ENCODE measurements around the gene ABLIM1.

ABLIM1 gene

GRCh38 chr10:114393886-114394285, 264.2 kb downstream of the ABLIM1 start:
- H3K4me1 ChIP-seq (ENCODE audit: control insufficient read depth, insufficient read depth, low read length): no peaks in the 10 kb centered on the region
- no peak overlapping the region for H3K27ac ChIP-seq (ENCODE audit: extremely low read depth, low read depth, low read length)
- ChIA-PET POLR2A (no interaction called here), CTCF (no interaction called here)
- H3K36me3 ChIP-seq (ENCODE audit: control insufficient read depth in 2 of 2, insufficient read depth in 1 of 2, low read length in 2 of 2): no peaks in the 10 kb centered on the region
- no peaks in the 10 kb centered on the region for H3K9me3 ChIP-seq (ENCODE audit: control insufficient read depth, insufficient read depth, low read depth, low read length)
- TF ChIP-seq ZIC2 (tag by site-specific recombination; IDR thresholded peaks at IDR 0.05): no peak
- TF ChIP-seq KLF8 (tag by site-specific recombination; IDR thresholded peaks at IDR 0.05): no peak
- TF ChIP-seq, protein P1, sequence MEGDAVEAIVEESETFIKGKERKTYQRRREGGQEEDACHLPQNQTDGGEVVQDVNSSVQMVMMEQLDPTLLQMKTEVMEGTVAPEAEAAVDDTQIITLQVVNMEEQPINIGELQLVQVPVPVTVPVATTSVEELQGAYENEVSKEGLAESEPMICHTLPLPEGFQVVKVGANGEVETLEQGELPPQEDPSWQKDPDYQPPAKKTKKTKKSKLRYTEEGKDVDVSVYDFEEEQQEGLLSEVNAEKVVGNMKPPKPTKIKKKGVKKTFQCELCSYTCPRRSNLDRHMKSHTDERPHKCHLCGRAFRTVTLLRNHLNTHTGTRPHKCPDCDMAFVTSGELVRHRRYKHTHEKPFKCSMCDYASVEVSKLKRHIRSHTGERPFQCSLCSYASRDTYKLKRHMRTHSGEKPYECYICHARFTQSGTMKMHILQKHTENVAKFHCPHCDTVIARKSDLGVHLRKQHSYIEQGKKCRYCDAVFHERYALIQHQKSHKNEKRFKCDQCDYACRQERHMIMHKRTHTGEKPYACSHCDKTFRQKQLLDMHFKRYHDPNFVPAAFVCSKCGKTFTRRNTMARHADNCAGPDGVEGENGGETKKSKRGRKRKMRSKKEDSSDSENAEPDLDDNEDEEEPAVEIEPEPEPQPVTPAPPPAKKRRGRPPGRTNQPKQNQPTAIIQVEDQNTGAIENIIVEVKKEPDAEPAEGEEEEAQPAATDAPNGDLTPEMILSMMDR (tag by site-specific recombination; IDR thresholded peaks at IDR 0.05): no peak
- no peak for TF ChIP-seq ZBTB21 (tag by site-specific recombination; IDR thresholded peaks at IDR 0.05)
- H3K4me3 ChIP-seq (ENCODE audit: low read depth, low read length): no peak overlapping the region

GRCh38 chr10:114393482-114393881, 264.6 kb downstream of the ABLIM1 start:
- TF ChIP-seq ZNF830 (tag by site-specific recombination; IDR thresholded peaks at IDR 0.05; ENCODE audit: low read depth): no peak
- no peak for TF ChIP-seq ZNF140 (tag by site-specific recombination; IDR thresholded peaks at IDR 0.05)
- no peak for TF ChIP-seq ZNF426 (tag by site-specific recombination; IDR thresholded peaks at IDR 0.05)
- TF ChIP-seq, protein P2, sequence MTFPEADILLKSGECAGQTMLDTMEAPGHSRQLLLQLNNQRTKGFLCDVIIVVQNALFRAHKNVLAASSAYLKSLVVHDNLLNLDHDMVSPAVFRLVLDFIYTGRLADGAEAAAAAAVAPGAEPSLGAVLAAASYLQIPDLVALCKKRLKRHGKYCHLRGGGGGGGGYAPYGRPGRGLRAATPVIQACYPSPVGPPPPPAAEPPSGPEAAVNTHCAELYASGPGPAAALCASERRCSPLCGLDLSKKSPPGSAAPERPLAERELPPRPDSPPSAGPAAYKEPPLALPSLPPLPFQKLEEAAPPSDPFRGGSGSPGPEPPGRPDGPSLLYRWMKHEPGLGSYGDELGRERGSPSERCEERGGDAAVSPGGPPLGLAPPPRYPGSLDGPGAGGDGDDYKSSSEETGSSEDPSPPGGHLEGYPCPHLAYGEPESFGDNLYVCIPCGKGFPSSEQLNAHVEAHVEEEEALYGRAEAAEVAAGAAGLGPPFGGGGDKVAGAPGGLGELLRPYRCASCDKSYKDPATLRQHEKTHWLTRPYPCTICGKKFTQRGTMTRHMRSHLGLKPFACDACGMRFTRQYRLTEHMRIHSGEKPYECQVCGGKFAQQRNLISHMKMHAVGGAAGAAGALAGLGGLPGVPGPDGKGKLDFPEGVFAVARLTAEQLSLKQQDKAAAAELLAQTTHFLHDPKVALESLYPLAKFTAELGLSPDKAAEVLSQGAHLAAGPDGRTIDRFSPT (tag by site-specific recombination; IDR thresholded peaks at IDR 0.05): no peak
- TF ChIP-seq HOXA7 (CRISPR knock-in tag; IDR thresholded peaks at IDR 0.05; ENCODE audit: borderline replicate concordance): no peak
- no peak for TF ChIP-seq ZNF169 (tag by site-specific recombination; IDR thresholded peaks at IDR 0.05)
- TF ChIP-seq ZNF211 (tag by site-specific recombination; IDR thresholded peaks at IDR 0.05; ENCODE audit: low read depth): no peak
- no peak for TF ChIP-seq ZNF248 (tag by site-specific recombination; IDR thresholded peaks at IDR 0.05)
- TF ChIP-seq, protein P3, sequence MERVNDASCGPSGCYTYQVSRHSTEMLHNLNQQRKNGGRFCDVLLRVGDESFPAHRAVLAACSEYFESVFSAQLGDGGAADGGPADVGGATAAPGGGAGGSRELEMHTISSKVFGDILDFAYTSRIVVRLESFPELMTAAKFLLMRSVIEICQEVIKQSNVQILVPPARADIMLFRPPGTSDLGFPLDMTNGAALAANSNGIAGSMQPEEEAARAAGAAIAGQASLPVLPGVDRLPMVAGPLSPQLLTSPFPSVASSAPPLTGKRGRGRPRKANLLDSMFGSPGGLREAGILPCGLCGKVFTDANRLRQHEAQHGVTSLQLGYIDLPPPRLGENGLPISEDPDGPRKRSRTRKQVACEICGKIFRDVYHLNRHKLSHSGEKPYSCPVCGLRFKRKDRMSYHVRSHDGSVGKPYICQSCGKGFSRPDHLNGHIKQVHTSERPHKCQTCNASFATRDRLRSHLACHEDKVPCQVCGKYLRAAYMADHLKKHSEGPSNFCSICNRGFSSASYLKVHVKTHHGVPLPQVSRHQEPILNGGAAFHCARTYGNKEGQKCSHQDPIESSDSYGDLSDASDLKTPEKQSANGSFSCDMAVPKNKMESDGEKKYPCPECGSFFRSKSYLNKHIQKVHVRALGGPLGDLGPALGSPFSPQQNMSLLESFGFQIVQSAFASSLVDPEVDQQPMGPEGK (tag by site-specific recombination; IDR thresholded peaks at IDR 0.05): no peak
- TF ChIP-seq ZXDB (tag by site-specific recombination; IDR thresholded peaks at IDR 0.05): no peak
- TF ChIP-seq REPIN1 (tag by site-specific recombination; IDR thresholded peaks at IDR 0.05; ENCODE audit: low read depth): no peak
- TF ChIP-seq, protein P4, sequence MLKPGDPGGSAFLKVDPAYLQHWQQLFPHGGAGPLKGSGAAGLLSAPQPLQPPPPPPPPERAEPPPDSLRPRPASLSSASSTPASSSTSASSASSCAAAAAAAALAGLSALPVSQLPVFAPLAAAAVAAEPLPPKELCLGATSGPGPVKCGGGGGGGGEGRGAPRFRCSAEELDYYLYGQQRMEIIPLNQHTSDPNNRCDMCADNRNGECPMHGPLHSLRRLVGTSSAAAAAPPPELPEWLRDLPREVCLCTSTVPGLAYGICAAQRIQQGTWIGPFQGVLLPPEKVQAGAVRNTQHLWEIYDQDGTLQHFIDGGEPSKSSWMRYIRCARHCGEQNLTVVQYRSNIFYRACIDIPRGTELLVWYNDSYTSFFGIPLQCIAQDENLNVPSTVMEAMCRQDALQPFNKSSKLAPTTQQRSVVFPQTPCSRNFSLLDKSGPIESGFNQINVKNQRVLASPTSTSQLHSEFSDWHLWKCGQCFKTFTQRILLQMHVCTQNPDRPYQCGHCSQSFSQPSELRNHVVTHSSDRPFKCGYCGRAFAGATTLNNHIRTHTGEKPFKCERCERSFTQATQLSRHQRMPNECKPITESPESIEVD (tag by site-specific recombination; IDR thresholded peaks at IDR 0.05): no peak
- no peak for TF ChIP-seq ZNF292 (tag by site-specific recombination; IDR thresholded peaks at IDR 0.05; ENCODE audit: borderline replicate concordance, low read depth)
- no peak for TF ChIP-seq ZNF610 (tag by site-specific recombination; IDR thresholded peaks at IDR 0.05; ENCODE audit: borderline replicate concordance)
- no peak for TF ChIP-seq ZNF514 (tag by site-specific recombination; IDR thresholded peaks at IDR 0.05)
- TF ChIP-seq ZNF596 (tag by site-specific recombination; IDR thresholded peaks at IDR 0.05): no peak
- TF ChIP-seq ZNF239 (tag by site-specific recombination; IDR thresholded peaks at IDR 0.05): no peak
- Histone ChIP-seq H3K36me3 (ENCODE audit: control insufficient read depth in 2 of 2, insufficient read depth in 1 of 2, low read length in 2 of 2) (no peaks in the 10 kb centered on the region), H3K27ac (ENCODE audit: extremely low read depth, low read depth, low read length) (no peak overlapping the region), H3K4me1 (ENCODE audit: control insufficient read depth, insufficient read depth, low read length) (no peaks in the 10 kb centered on the region), H3K9me3 (ENCODE audit: control insufficient read depth, insufficient read depth, low read depth, low read length) (no peaks in the 10 kb centered on the region), H3K4me3 (ENCODE audit: low read depth, low read length) (no peak overlapping the region)
- CTCF ChIA-PET: no interaction called here
- POLR2A ChIA-PET: no interaction called here
